Ascending aorta (tissue), 2 donors: ENCODE results near the gene CAMK2N1. TPM values are rescaled to one million over a fixed set of nuclear protein-coding genes. Genes with fewer than 3 reads are reported as not detected.

Experiments
- DNase-seq, 2 donors: peaks; one replicate each; pipeline ENCODE4 v3.0.0-alpha.2; 2019; ENCODE audit warnings: low spot score in 2 of 2
- H3K27ac ChIP-seq, 2 donors: fragments of 200-600 bp; sonication (generic); one replicate each; pipeline ENCODE4 v1.5.1; 2016 to 2017; ENCODE audit warnings: mild to moderate bottlenecking in 1 of 2
- H3K27me3 ChIP-seq: fragments of 200-600 bp; sonication (generic); one replicate; pipeline ENCODE4 v1.5.1; 2017
- H3K36me3 ChIP-seq, 2 donors: fragments of 200-600 bp; sonication (generic); one replicate each; pipeline ENCODE4 v1.5.1; 2016
- H3K4me1 ChIP-seq, 2 donors: fragments of 200-600 bp; sonication (generic); one replicate each; pipeline ENCODE4 v1.5.1; 2016 to 2017; ENCODE audit warnings: mild to moderate bottlenecking in 1 of 2
- H3K4me3 ChIP-seq, 2 donors: fragments of 200-600 bp; sonication (generic); one replicate each; pipeline ENCODE4 v1.5.1; 2016 to 2017; ENCODE audit warnings: mild to moderate bottlenecking in 1 of 2
- H3K9me3 ChIP-seq, 2 donors: fragments of 200-600 bp; sonication (generic); one replicate each; pipeline ENCODE4 v1.5.1; 2016
- intact Hi-C: fragments of 100-400 bp; cut with DNase I; formaldehyde crosslinking; loops from one replicate; pipeline ENCODE4 v1.15.1; 2023
- total RNA-seq: library from RNA; depleted of rRNA; stranded (reverse); fragments of >200 nt; gene quantifications from one replicate; pipeline ENCODE4 v1.1.0, GENCODE V29; 2016
- TF ChIP-seq, protein P1 (sequence below), 3 experiments: fragments of 200-600 bp in 2 of 3; fragments of 450-650 bp in 1 of 3; sonication (generic) in 2 of 3; IDR thresholded peaks; one replicate each; pipeline ENCODE4 v1.5.1; 2016 to 2019; ENCODE audit warnings: antibody characterized with exemption in 3 of 3, mild to moderate bottlenecking in 1 of 3, moderate library complexity in 1 of 3

The CAMK2N1 gene
- total RNA-seq, 1 donor from 2014 or later: 1.9 TPM

DNA sequence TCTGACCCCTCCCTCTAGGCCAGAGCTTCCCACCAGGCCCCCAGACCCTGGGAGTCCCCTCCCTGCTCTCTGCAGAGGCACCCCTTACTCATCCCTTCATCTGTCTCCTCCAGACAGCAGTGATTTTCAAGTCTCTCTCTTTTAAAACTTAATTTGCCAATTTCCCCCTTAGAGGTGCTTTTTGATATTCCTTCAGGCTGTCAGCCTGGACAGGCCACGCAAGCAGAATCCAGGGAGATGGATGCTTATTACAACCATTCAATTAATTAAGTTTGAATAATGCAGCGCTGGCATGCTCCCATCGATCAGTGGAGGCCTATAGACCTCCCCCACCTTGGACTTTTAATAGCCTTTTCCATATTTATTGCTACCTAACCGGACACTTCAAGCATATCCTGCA, 6.2 kb downstream of the CAMK2N1 start:
- no peaks in the 10 kb centered on the region for H3K9me3 ChIP-seq

DNA sequence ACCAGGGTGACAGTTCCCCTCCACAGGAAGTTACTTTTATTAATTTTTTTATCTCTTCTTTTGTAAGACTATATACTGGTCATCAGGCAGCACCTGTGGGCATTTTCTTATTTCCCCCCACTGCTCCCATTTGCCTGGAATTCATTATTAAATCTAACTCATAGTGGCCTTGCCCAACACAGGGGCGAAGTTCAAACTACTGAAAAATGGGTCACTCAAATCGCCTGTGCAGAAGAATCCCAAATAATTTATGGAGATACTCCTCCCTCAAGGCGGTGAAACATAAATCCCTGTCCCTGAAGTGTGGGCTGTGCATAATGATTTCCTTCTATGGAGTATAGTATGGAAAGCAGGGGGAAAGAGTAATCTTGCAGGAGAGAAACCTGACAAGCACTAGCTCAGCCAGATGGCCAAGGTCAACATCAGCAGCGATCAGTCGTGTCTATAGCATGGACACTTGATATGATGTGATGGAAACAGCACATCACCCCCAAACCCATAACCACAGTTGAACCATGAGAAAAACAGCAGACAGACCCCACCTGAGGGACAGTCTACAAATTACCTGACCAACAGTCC, 7.9 kb downstream of the CAMK2N1 start:
- TF ChIP-seq, protein P1, sequence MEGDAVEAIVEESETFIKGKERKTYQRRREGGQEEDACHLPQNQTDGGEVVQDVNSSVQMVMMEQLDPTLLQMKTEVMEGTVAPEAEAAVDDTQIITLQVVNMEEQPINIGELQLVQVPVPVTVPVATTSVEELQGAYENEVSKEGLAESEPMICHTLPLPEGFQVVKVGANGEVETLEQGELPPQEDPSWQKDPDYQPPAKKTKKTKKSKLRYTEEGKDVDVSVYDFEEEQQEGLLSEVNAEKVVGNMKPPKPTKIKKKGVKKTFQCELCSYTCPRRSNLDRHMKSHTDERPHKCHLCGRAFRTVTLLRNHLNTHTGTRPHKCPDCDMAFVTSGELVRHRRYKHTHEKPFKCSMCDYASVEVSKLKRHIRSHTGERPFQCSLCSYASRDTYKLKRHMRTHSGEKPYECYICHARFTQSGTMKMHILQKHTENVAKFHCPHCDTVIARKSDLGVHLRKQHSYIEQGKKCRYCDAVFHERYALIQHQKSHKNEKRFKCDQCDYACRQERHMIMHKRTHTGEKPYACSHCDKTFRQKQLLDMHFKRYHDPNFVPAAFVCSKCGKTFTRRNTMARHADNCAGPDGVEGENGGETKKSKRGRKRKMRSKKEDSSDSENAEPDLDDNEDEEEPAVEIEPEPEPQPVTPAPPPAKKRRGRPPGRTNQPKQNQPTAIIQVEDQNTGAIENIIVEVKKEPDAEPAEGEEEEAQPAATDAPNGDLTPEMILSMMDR (IDR thresholded peaks at IDR 0.05): no peak
- Histone ChIP-seq H3K4me1 (no peaks in the 10 kb centered on the region), H3K27ac (no peak overlapping the region), H3K4me3 (no peak overlapping the region), H3K27me3 (peaks cover 15% of the 10 kb centered on the region), H3K36me3 (no peaks in the 10 kb centered on the region), H3K9me3 (no peaks in the 10 kb centered on the region)
- intact Hi-C loops: no loop called here
- DNase-seq: no peak

More for the DNA sequence above, 6.2 kb downstream of the CAMK2N1 start:
- H3K4me3 ChIP-seq: no peak overlapping the region
- peaks cover 5 to 12% of the 10 kb centered on the region in 2 donors for H3K4me1 ChIP-seq
- no peaks in the 10 kb centered on the region for H3K36me3 ChIP-seq
- no peak for DNase-seq
- peaks cover 15% of the 10 kb centered on the region for H3K27me3 ChIP-seq
- no peak overlapping the region for H3K27ac ChIP-seq
- intact Hi-C loops: no loop called here
- TF ChIP-seq, protein P1 (IDR thresholded peaks at IDR 0.05): no peak

DNA sequence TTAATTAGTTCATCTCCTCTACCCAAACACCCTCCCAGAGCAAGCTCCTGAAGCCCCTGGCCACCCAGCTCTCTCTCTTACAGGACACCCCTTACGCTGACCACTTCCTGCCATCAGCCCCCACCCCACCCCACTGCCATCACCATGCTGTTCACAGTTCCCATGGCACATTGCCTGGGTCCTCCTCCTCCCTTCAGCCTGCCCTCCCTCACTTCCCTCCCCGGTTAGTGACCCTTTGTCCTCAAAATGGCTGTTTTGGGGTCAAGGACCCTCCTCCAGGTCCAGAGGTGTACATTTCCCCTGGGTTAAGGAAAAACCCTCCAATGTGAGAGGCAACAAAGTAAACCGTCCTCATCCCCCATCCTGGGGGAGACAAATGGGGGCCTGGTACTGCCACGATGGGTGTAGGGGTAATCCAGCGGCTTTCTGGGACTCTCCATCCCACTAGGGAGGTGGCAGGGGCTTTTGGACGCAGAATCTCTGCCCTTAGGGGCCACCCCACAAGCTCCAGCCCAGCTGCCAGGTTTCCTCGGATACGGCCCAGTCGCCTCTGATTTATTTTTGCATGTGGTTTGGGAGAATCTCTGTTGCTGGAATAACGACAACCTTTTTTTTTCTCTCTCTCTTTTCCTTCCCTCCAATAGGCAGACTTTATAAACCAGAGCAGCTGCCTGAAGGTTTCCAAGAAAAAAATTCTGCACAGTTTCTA, 8.5 kb downstream of the CAMK2N1 start:
- Histone ChIP-seq H3K4me1 (no peaks in the 10 kb centered on the region), H3K4me3 (no peak overlapping the region), H3K9me3 (no peaks in the 10 kb centered on the region), H3K27me3 (peaks cover 15% of the 10 kb centered on the region), H3K36me3 (no peaks in the 10 kb centered on the region), H3K27ac (no peak overlapping the region)
- intact Hi-C loops: no loop called here
- DNase-seq: no peak
- TF ChIP-seq, protein P1 (IDR thresholded peaks at IDR 0.05): no peak

DNA sequence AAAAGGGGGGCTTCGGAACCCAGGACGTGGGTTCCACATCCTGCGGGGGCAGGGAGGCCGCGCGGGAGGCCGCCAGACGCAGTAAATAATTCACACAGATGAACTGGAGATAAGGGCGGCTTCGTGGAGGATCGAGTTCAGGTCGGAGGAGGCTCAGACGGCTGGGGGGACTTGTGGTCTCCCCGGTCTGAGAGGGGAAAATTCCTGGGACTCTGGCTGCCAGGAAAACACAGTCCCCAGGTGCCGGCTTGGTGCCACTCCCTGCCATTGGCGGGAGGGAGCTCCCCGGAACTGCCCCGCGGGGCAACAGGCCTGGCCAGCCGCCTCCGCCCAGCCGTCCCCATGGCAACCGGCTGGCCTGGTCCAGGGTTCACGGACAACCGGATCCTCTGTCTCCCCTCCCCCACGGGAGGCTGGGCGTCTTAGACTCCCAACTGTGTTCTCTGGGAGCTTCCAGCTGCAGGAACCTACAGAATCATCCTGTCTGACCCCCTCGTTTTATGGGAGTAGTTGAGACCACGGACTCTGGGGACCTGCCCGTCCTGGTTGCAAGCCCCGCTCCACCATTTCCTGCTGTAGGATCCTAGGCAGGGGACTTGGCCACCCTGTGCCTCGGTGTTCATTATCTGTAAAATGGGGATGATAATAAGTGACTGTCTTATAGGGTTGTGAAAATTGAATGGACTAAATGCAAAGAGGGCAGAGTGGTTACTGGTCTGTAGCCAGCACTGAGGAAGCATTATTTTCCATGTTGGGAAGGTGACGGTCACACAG, 9.6 kb downstream of the CAMK2N1 start:
- no peaks in the 10 kb centered on the region for H3K4me1 ChIP-seq
- intact Hi-C loops: no loop called here
- H3K9me3 ChIP-seq: no peaks in the 10 kb centered on the region
- no peaks in the 10 kb centered on the region for H3K36me3 ChIP-seq
- no peak overlapping the region for H3K27ac ChIP-seq
- peaks cover 15% of the 10 kb centered on the region for H3K27me3 ChIP-seq
- no peak overlapping the region for H3K4me3 ChIP-seq
- TF ChIP-seq, protein P1 (IDR thresholded peaks at IDR 0.05): no peak
- DNase-seq: no peak

DNA sequence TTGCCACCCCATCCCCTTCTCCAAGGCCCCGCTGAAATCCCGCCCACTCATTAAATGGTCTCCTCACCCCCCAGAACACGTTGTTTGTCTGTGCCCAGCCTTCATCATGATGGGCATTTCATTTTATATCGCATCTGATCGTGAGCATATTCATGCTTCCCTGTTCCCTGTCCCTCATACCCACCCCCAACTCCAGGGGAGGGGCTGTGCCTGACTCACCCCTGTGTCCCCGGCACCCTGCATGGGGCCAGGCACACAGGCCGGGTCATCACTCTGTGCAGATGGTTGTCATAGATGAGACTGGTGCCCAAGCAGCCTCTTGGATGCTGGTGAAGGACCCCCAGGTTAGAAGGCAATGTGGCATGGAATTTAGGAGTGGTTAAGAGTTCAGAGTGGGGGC, 11.0 kb downstream of the CAMK2N1 start:
- H3K4me3 ChIP-seq: no peak overlapping the region
- DNase-seq: no peak
- H3K36me3 ChIP-seq: no peaks in the 10 kb centered on the region
- H3K27ac ChIP-seq: no peak overlapping the region
- H3K4me1 ChIP-seq: no peaks in the 10 kb centered on the region
- peaks cover 15% of the 10 kb centered on the region for H3K27me3 ChIP-seq
- H3K9me3 ChIP-seq: no peaks in the 10 kb centered on the region
- TF ChIP-seq, protein P1 (IDR thresholded peaks at IDR 0.05): no peak
- intact Hi-C loops: no loop called here
